ENCODE results near the gene METAP1D. TPM values are rescaled to one million over a fixed set of nuclear protein-coding genes. Genes with fewer than 3 reads are reported as not detected.

METAP1D gene
- total RNA-seq, 3 donors from 2014 or later, result 6.2 to 12.5 (median 7.8) TPM

GRCh38 chr2:172105471-172106107 is 105.8 kb downstream of the METAP1D start:
- intact Hi-C loops (cut with DNase I; ENCODE audit: low total_unique reads), result no loop called here
- no peak for TF ChIP-seq POLR2A (IDR thresholded peaks at IDR 0.05)
- no peak for TF ChIP-seq POLR2AphosphoS5 (IDR thresholded peaks at IDR 0.05)
- no peak for TF ChIP-seq CTCF (IDR thresholded peaks at IDR 0.05)

GRCh38 chr2:172106108-172106961 is 106.6 kb downstream of the METAP1D start:
- Histone ChIP-seq H3K27me3 (peaks cover 17 to 75% of the 10 kb centered on the region in 2 donors), H3K4me1 (peaks cover 6 to 10% of the 10 kb centered on the region in 2 donors), H3K27ac (no peak overlapping the region), H3K9me3 (no peaks in the 10 kb centered on the region), H3K4me3 (peak overlapping the region in 1 of 3 donors; percentile 51), H3K36me3 (no peaks in the 10 kb centered on the region)
- intact Hi-C loops (cut with DNase I; ENCODE audit: low total_unique reads), result no loop called here
- TF ChIP-seq POLR2A (IDR thresholded peaks at IDR 0.05) (no peak), POLR2AphosphoS5 (IDR thresholded peaks at IDR 0.05) (no peak), CTCF (IDR thresholded peaks at IDR 0.05) (no peak)
- DNase-seq (ENCODE audit: low spot score in 2 of 2), result no peak

More at GRCh38 chr2:172105471-172106107, 105.8 kb downstream of the METAP1D start:
- H3K4me1 ChIP-seq, result peaks cover 6 to 10% of the 10 kb centered on the region in 2 donors
- no peaks in the 10 kb centered on the region for H3K9me3 ChIP-seq
- no peak for DNase-seq (ENCODE audit: low spot score in 2 of 2)
- peaks cover 20 to 82% of the 10 kb centered on the region in 2 donors for H3K27me3 ChIP-seq
- H3K27ac ChIP-seq, result no peak overlapping the region
- no peaks in the 10 kb centered on the region for H3K36me3 ChIP-seq
- peak overlapping the region in 1 of 3 donors; percentile 51 for H3K4me3 ChIP-seq

GRCh38 chr2:172107690-172108586 is 108.2 kb downstream of the METAP1D start:
- intact Hi-C loops (cut with DNase I; ENCODE audit: low total_unique reads), result no loop called here
- H3K9me3 ChIP-seq, result no peaks in the 10 kb centered on the region
- peaks cover 4 to 62% of the 10 kb centered on the region in 2 donors for H3K27me3 ChIP-seq
- H3K27ac ChIP-seq, result no peak overlapping the region
- peaks cover 0 to 2% of the 10 kb centered on the region in 2 donors for H3K4me1 ChIP-seq
- TF ChIP-seq CTCF (IDR thresholded peaks at IDR 0.05), result no peak
- DNase-seq (ENCODE audit: low spot score in 2 of 2), result no peak
- H3K4me3 ChIP-seq, result no peak overlapping the region
- H3K36me3 ChIP-seq, result no peaks in the 10 kb centered on the region

- H3K9me3 ChIP-seq, result no peaks in the 10 kb centered on the region
- no peak for TF ChIP-seq CTCF (IDR thresholded peaks at IDR 0.05)
- no peak for TF ChIP-seq POLR2AphosphoS5 (IDR thresholded peaks at IDR 0.05)
- TF ChIP-seq POLR2A (IDR thresholded peaks at IDR 0.05), result no peak
- H3K27me3 ChIP-seq, result peaks cover 4 to 56% of the 10 kb centered on the region in 2 donors
- H3K27ac ChIP-seq, result no peak overlapping the region
- DNase-seq (ENCODE audit: low spot score in 2 of 2), result no peak
- intact Hi-C loops (cut with DNase I; ENCODE audit: low total_unique reads), result no loop called here
- no peaks in the 10 kb centered on the region for H3K36me3 ChIP-seq
- H3K4me1 ChIP-seq, result no peaks in the 10 kb centered on the region
- no peak overlapping the region for H3K4me3 ChIP-seq
Measured at GRCh38 chr2:172108587-172108930, 108.8 kb downstream of the METAP1D start.

Data from breast epithelium (tissue), 4 donors.